ENCODE results near the gene CAMK4. TPM values are rescaled to one million over a fixed set of nuclear protein-coding genes. Genes with fewer than 3 reads are reported as not detected.

Gene CAMK4
- total and polyA plus RNA-seq, 3 donors from 2014 or later = 35.4 to 76.9 (median 60.3) TPM

GRCh38 chr5:111194925-111195324 is 29.3 kb upstream of the CAMK4 start:
- Histone ChIP-seq H3K36me3 (ENCODE audit: low read depth, missing control alignments) (no peaks in the 10 kb centered on the region), H3K4me3 (no peak overlapping the region), H3K27ac (no peak overlapping the region), H3K27me3 (no peaks in the 10 kb centered on the region), H3K9me3 (no peaks in the 10 kb centered on the region), H3K4me1 (no peaks in the 10 kb centered on the region)
- no peak for DNase-seq
- 87 to 96% methylated on average over 2 of the region's 2 CpGs for WGBS, 2 donors
- intact Hi-C loops (cut with DNase I; ENCODE audit: low total_unique reads) = no loop called here
- TF ChIP-seq POLR2A (IDR thresholded peaks at IDR 0.05) = no peak

- no peak for DNase-seq
- TF ChIP-seq CTCF (IDR thresholded peaks at IDR 0.05) (no peak), POLR2A (IDR thresholded peaks at IDR 0.05) (no peak)
- Histone ChIP-seq H3K27me3 (no peaks in the 10 kb centered on the region), H3K4me1 (no peaks in the 10 kb centered on the region), H3K36me3 (ENCODE audit: low read depth, missing control alignments) (no peaks in the 10 kb centered on the region), H3K27ac (no peak overlapping the region), H3K9me3 (no peaks in the 10 kb centered on the region), H3K4me3 (no peak overlapping the region)
- 21 to 36% methylated on average over 1 of the region's 1 CpG for WGBS, 2 donors
- intact Hi-C loops (cut with DNase I; ENCODE audit: low total_unique reads) = no loop called here
These were observed 26.7 kb upstream of the CAMK4 start for GRCh38 chr5:111197523-111197922.

- Histone ChIP-seq H3K27me3 (no peaks in the 10 kb centered on the region), H3K27ac (no peak overlapping the region), H3K9me3 (no peaks in the 10 kb centered on the region), H3K4me1 (no peaks in the 10 kb centered on the region), H3K4me3 (no peak overlapping the region), H3K36me3 (ENCODE audit: low read depth, missing control alignments) (no peaks in the 10 kb centered on the region)
- intact Hi-C loops (cut with DNase I; ENCODE audit: low total_unique reads) = no loop called here
- WGBS, 2 donors = 54 to 61% methylated on average over 4 of the region's 4 CpGs
- no peak for TF ChIP-seq CTCF (IDR thresholded peaks at IDR 0.05)
- TF ChIP-seq POLR2A (IDR thresholded peaks at IDR 0.05) = no peak
- no peak for DNase-seq
These were observed 25.8 kb upstream of the CAMK4 start for GRCh38 chr5:111198281-111198966.

GRCh38 chr5:111200828-111201227 is 23.4 kb upstream of the CAMK4 start:
- intact Hi-C loops (cut with DNase I; ENCODE audit: low total_unique reads) = no loop called here
- no peak overlapping the region for H3K4me3 ChIP-seq
- 87 to 93% methylated on average over 1 of the region's 1 CpG for WGBS, 2 donors

GRCh38 chr5:111201705-111202104 is 22.5 kb upstream of the CAMK4 start:
- 81 to 85% methylated on average over 3 of the region's 3 CpGs for WGBS, 2 donors
- Histone ChIP-seq H3K36me3 (ENCODE audit: low read depth, missing control alignments) (no peaks in the 10 kb centered on the region), H3K4me1 (no peaks in the 10 kb centered on the region), H3K27ac (no peak overlapping the region), H3K27me3 (no peaks in the 10 kb centered on the region), H3K9me3 (no peaks in the 10 kb centered on the region), H3K4me3 (no peak overlapping the region)
- no peak for TF ChIP-seq CTCF (IDR thresholded peaks at IDR 0.05)
- TF ChIP-seq POLR2A (IDR thresholded peaks at IDR 0.05) = no peak
- DNase-seq = no peak
- intact Hi-C loops (cut with DNase I; ENCODE audit: low total_unique reads) = no loop called here

More at GRCh38 chr5:111200828-111201227, 23.4 kb upstream of the CAMK4 start:
- no peak for TF ChIP-seq POLR2A (IDR thresholded peaks at IDR 0.05)
- no peak for TF ChIP-seq CTCF (IDR thresholded peaks at IDR 0.05)
- Histone ChIP-seq H3K27ac (no peak overlapping the region), H3K4me1 (no peaks in the 10 kb centered on the region), H3K9me3 (no peaks in the 10 kb centered on the region), H3K36me3 (ENCODE audit: low read depth, missing control alignments) (no peaks in the 10 kb centered on the region), H3K27me3 (no peaks in the 10 kb centered on the region)
- DNase-seq = no peak
